Fibroblast of lung (primary cell): ENCODE measurements around the gene PDE9A.

ENCODE experiments used
- EZH2 ChIP-seq: IDR thresholded peaks from 2 replicates; pipeline ENCODE4 v1.5.1; 2012; ENCODE audit warnings: low read length, control low read depth, mild to moderate bottlenecking; ENCODE audit errors: missing control alignments
- TF ChIP-seq, protein P1 (sequence below), 2 donors: IDR thresholded peaks in 1 of 2; conservative IDR thresholded peaks in 1 of 2; 1 replicate in 1 of 2; 2 replicates in 1 of 2; pipeline ENCODE4 v1.5.1; 2011 to 2012; ENCODE audit warnings: low read length in 2 of 2, control low read depth in 1 of 2, inconsistent platforms in 1 of 2, low read depth in 1 of 2, mild to moderate bottlenecking in 1 of 2

DNA sequence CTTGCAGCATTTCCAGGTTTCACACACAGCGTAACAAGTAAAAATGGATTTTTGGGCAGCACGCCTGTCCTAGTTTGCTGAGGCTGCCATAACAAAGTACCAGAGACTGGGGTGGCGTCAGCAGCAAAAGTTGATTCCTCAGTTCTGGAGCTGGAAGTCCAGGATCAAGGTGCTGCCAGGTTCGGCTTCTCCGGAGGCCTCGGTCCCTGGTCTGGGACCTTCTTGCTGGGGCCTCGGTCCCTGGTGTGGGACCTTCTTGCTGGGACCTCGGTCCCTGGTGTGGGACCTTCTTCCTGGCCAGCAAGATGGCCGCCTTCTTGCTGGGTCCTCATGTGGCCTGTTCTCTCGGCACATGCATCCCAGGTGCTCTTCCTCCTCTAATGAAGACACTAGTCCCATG, 104.0 kb downstream of the PDE9A start:
- TF ChIP-seq, protein P1, sequence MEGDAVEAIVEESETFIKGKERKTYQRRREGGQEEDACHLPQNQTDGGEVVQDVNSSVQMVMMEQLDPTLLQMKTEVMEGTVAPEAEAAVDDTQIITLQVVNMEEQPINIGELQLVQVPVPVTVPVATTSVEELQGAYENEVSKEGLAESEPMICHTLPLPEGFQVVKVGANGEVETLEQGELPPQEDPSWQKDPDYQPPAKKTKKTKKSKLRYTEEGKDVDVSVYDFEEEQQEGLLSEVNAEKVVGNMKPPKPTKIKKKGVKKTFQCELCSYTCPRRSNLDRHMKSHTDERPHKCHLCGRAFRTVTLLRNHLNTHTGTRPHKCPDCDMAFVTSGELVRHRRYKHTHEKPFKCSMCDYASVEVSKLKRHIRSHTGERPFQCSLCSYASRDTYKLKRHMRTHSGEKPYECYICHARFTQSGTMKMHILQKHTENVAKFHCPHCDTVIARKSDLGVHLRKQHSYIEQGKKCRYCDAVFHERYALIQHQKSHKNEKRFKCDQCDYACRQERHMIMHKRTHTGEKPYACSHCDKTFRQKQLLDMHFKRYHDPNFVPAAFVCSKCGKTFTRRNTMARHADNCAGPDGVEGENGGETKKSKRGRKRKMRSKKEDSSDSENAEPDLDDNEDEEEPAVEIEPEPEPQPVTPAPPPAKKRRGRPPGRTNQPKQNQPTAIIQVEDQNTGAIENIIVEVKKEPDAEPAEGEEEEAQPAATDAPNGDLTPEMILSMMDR (conservative IDR thresholded peaks at IDR 0.05 in 1 of 2, IDR thresholded peaks at IDR 0.05 in 1 of 2; ENCODE audit: low read depth in 1 of 2, low read length in 2 of 2), result no peak
- TF ChIP-seq EZH2, result no peak
